Caco-2 (cell line): ENCODE measurements around the gene AIF1L. TPM values are rescaled to one million over a fixed set of nuclear protein-coding genes. Genes with fewer than 3 reads are reported as not detected.

ENCODE experiments used
- BruUV-seq: library from RNA; stranded (reverse); fragments of 400-500 nt; replicated peaks from 2 replicates; lab custom pipeline; 2021; lab: Mats Ljungman, UMichigan
- CTCF ChIA-PET: fragments of 300-600 bp; sonication (Branson Sonifier 250); formaldehyde crosslinking; loops from one replicate; lab custom pipeline; 2022; ENCODE audit warnings: antibody characterized with exemption; lab: Charles Lee
- POLR2A ChIA-PET: fragments of 300-600 bp; sonication (Branson Sonifier 250); formaldehyde crosslinking; loops from one replicate; lab custom pipeline; 2022; ENCODE audit warnings: antibody characterized with exemption; lab: Charles Lee
- DNase-seq, 2 experiments: peaks; one replicate each; pipeline versions ENCODE4 v3.0.0 to v3.0.0-alpha.2; 2020 to 2022
- H3K27me3 ChIP-seq: replicated peaks from 2 replicates; pipeline ENCODE4 v1.6.0; 2011; ENCODE audit warnings: low read length; ENCODE audit not compliant: control insufficient read depth, insufficient read depth
- H3K36me3 ChIP-seq: 2 replicates; pipeline ENCODE4 v1.5.1; 2011; ENCODE audit warnings: low read length; ENCODE audit not compliant: control insufficient read depth, insufficient read depth
- H3K4me1 ChIP-seq: fragments of 250-450 bp; sonication (Bioruptor Pico); 2 replicates; pipeline ENCODE4 v1.5.1; 2020; ENCODE audit warnings: mild to moderate bottlenecking
- H3K4me3 ChIP-seq: 2 replicates; pipeline ENCODE4 v1.5.1; 2011; ENCODE audit warnings: low read depth, mild to moderate bottlenecking, control low read depth, low read length
- H3K9me3 ChIP-seq: fragments of 250-450 bp; sonication (Bioruptor Pico); 2 replicates; pipeline ENCODE4 v1.5.1; 2020; ENCODE audit warnings: mild to moderate bottlenecking, moderate library complexity
- H3K27ac Mint-ChIP-seq: one replicate; pipeline ENCODE4 v1.8.0; 2022; ENCODE audit warnings: mixed read lengths; ENCODE audit not compliant: unreplicated experiment
- H3K27me3 Mint-ChIP-seq: one replicate; pipeline ENCODE4 v1.8.0; 2022; ENCODE audit warnings: mixed read lengths; ENCODE audit not compliant: insufficient read depth, unreplicated experiment
- H3K36me3 Mint-ChIP-seq: one replicate; pipeline ENCODE4 v1.8.0; 2022; ENCODE audit warnings: mild to moderate bottlenecking, mixed read lengths; ENCODE audit not compliant: insufficient read depth, unreplicated experiment
- H3K4me1 Mint-ChIP-seq: one replicate; pipeline ENCODE4 v1.8.0; 2022; ENCODE audit warnings: low read depth, mixed read lengths; ENCODE audit not compliant: unreplicated experiment
- H3K4me3 Mint-ChIP-seq: one replicate; pipeline ENCODE4 v1.8.0; 2022; ENCODE audit warnings: mild to moderate bottlenecking, moderate library complexity, mixed read lengths; ENCODE audit not compliant: unreplicated experiment
- H3K9me3 Mint-ChIP-seq: one replicate; pipeline ENCODE4 v1.8.0; 2022; ENCODE audit warnings: mixed read lengths; ENCODE audit not compliant: unreplicated experiment
- intact Hi-C: fragments of 100-400 bp; cut with micrococcal nuclease; formaldehyde crosslinking; loops from one replicate; pipeline ENCODE4 v1.10.0; 2022; ENCODE audit not compliant: unreplicated experiment
- total RNA-seq: library from RNA; stranded (reverse); gene quantifications from 2 replicates; pipeline ENCODE4 v1.2.3, GENCODE V29; 2022
- TF ChIP-seq, protein P1 (sequence below), 2 experiments: fragments of 200-600 bp in 1 of 2; IDR thresholded peaks; 1 replicate in 1 of 2; 2 replicates in 1 of 2; pipeline versions ENCODE4 v1.5.1 to v1.8.0; 2011 to 2022; ENCODE audit warnings: antibody characterized with exemption in 1 of 2, control low read depth in 1 of 2, inconsistent platforms in 1 of 2, low read depth in 1 of 2, low read length in 1 of 2, mild to moderate bottlenecking in 1 of 2, moderate library complexity in 1 of 2; ENCODE audit not compliant: insufficient read depth in 1 of 2, severe bottlenecking in 1 of 2, unreplicated experiment in 1 of 2

AIF1L gene
- total RNA-seq, 1 experiment from 2014 or later = 20.8 TPM

DNA sequence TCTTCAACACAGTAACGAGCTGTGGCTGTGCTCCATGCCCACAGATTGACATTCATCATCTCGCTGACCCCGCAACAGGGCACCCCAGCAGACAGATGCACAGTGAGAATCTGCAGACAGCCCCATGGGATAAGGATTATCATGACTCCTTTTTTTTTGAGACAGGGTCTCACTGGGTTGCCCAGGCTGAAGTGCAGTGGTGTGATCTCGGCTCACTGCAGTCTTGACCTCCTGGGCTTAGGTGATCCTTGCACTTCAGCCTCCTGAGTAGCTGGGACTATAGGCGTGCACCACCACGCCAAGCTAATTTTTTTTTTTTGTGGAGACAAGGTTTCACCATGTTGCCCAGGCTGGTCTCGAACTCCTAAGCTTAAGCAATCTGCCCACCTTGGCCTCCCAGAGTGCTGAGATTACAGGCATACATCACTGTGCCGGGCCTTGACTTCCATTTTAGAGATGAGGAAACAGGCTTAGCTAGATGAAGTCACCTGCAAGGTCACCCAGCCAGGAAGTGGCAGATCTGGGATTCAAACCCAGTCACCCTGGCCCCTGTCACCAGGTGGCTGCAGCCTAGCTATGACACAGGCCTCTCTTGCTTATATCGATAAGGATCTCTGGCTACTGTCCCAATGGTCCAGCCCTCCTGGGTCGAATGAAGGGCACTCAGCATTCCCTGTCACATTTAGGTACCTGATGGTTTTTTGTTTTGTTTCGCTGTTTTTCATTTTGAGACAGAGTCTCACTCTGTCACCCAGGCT is 5.1 kb downstream of the AIF1L start:
- H3K27ac Mint-ChIP-seq = no peak overlapping the region

DNA sequence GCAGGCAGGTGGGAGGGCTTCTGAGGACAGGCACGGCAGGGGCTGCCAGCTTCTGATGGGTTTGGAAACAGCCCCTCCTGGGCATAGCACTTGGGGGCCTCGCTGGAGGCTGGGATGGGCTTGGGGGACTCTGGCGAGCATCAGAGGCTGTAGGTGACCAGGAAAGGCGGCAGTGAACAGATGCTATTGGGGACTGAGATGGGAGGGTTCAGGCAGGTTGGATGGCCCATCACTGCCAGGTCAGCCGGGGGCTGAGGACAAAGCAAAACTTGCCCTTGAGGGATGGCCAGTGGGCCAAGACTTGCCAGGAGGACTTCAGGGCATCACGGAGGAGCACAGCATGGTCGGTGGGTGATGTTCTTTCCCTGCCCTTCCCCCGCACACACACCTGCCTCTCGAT is 6.7 kb downstream of the AIF1L start:
- POLR2A ChIA-PET = no interaction called here
- BruUV-seq = no TSS peak
- H3K27me3 Mint-ChIP-seq = no peaks in the 10 kb centered on the region
- no peak for DNase-seq
- CTCF ChIA-PET = no interaction called here
- no peaks in the 10 kb centered on the region for H3K4me1 Mint-ChIP-seq
- peak overlapping the region; percentile 44 for H3K27ac Mint-ChIP-seq
- no peaks in the 10 kb centered on the region for H3K27me3 ChIP-seq
- H3K4me3 ChIP-seq = no peak overlapping the region
- no peaks in the 10 kb centered on the region for H3K4me1 ChIP-seq
- no peaks in the 10 kb centered on the region for H3K36me3 ChIP-seq
- no peaks in the 10 kb centered on the region for H3K9me3 Mint-ChIP-seq
- H3K9me3 ChIP-seq = no peaks in the 10 kb centered on the region
- no peak overlapping the region for H3K4me3 Mint-ChIP-seq
- TF ChIP-seq, protein P1, sequence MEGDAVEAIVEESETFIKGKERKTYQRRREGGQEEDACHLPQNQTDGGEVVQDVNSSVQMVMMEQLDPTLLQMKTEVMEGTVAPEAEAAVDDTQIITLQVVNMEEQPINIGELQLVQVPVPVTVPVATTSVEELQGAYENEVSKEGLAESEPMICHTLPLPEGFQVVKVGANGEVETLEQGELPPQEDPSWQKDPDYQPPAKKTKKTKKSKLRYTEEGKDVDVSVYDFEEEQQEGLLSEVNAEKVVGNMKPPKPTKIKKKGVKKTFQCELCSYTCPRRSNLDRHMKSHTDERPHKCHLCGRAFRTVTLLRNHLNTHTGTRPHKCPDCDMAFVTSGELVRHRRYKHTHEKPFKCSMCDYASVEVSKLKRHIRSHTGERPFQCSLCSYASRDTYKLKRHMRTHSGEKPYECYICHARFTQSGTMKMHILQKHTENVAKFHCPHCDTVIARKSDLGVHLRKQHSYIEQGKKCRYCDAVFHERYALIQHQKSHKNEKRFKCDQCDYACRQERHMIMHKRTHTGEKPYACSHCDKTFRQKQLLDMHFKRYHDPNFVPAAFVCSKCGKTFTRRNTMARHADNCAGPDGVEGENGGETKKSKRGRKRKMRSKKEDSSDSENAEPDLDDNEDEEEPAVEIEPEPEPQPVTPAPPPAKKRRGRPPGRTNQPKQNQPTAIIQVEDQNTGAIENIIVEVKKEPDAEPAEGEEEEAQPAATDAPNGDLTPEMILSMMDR (IDR thresholded peaks at IDR 0.05; ENCODE audit: insufficient read depth in 1 of 2, low read depth in 1 of 2, low read length in 1 of 2, severe bottlenecking in 1 of 2, unreplicated experiment in 1 of 2) = no peak
- peaks cover 6% of the 10 kb centered on the region for H3K36me3 Mint-ChIP-seq
- intact Hi-C loops = no loop called here

More for the DNA sequence above, 5.1 kb downstream of the AIF1L start:
- no peaks in the 10 kb centered on the region for H3K9me3 Mint-ChIP-seq
- H3K9me3 ChIP-seq = no peaks in the 10 kb centered on the region
- no peak overlapping the region for H3K4me3 Mint-ChIP-seq
- H3K36me3 Mint-ChIP-seq = peaks cover 6% of the 10 kb centered on the region
- H3K4me1 Mint-ChIP-seq = peaks cover 7% of the 10 kb centered on the region
- no peaks in the 10 kb centered on the region for H3K27me3 ChIP-seq
- H3K4me3 ChIP-seq = no peak overlapping the region
- ChIA-PET CTCF (no interaction called here), POLR2A (no interaction called here)
- BruUV-seq = no TSS peak
- DNase-seq = no peak
- H3K27me3 Mint-ChIP-seq = no peaks in the 10 kb centered on the region
- H3K36me3 ChIP-seq = no peaks in the 10 kb centered on the region
- intact Hi-C loops = no loop called here
- TF ChIP-seq, protein P1 (IDR thresholded peaks at IDR 0.05; ENCODE audit: insufficient read depth in 1 of 2, low read depth in 1 of 2, low read length in 1 of 2, severe bottlenecking in 1 of 2, unreplicated experiment in 1 of 2) = no peak
- peaks cover 7% of the 10 kb centered on the region; the same call in 1 of the 2 replicates for H3K4me1 ChIP-seq

DNA sequence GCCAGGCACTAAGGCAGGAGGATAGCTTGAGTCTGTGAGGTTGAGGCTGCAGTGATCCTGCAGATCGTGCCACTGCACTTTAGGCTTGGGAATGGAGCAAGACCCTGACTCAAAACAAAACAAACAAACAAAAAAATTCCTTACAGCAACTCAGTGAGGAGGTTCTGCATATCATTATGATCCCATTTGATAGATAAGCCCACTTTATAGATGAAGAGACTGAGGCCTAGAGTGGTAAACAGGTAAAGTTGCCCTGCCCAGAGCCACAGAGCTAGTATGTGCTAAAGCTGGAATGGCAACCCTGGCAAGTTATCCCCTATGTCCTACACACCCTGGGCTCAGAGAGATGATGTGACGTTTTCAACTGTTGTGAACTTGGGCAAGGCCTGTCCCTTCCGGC is 7.2 kb downstream of the AIF1L start:
- Mint-ChIP-seq H3K27me3 (no peaks in the 10 kb centered on the region), H3K27ac (no peak overlapping the region), H3K4me1 (no peaks in the 10 kb centered on the region), H3K9me3 (no peaks in the 10 kb centered on the region), H3K4me3 (no peak overlapping the region), H3K36me3 (peaks cover 6% of the 10 kb centered on the region)
- no peaks in the 10 kb centered on the region for H3K27me3 ChIP-seq
- H3K36me3 ChIP-seq = no peaks in the 10 kb centered on the region
- H3K9me3 ChIP-seq = no peaks in the 10 kb centered on the region
- DNase-seq = no peak
- intact Hi-C loops = no loop called here
- no peaks in the 10 kb centered on the region for H3K4me1 ChIP-seq
- no peak overlapping the region for H3K4me3 ChIP-seq
- ChIA-PET POLR2A (no interaction called here), CTCF (interaction anchor here (0.6 kb wide), 1 partner anchor 452 kb away, joined by 3 read pairs; no protein-coding TSS in a partner anchor)
- TF ChIP-seq, protein P1 (IDR thresholded peaks at IDR 0.05; ENCODE audit: insufficient read depth in 1 of 2, low read depth in 1 of 2, low read length in 1 of 2, severe bottlenecking in 1 of 2, unreplicated experiment in 1 of 2) = no peak
- no TSS peak for BruUV-seq
